ENCODE results near the gene KRT74. TPM values are rescaled to one million over a fixed set of nuclear protein-coding genes. Genes with fewer than 3 reads are reported as not detected.

Gene KRT74
- total RNA-seq, 4 donors from 2014 or later, result not detected

- Histone ChIP-seq H3K4me3 (no peak overlapping the region), H3K9me3 (no peaks in the 10 kb centered on the region), H3K36me3 (no peaks in the 10 kb centered on the region), H3K4me1 (no peaks in the 10 kb centered on the region), H3K27me3 (no peaks in the 10 kb centered on the region), H3K27ac (no peak overlapping the region)
- ATAC-seq, result no peak
- DNase-seq, result no peak
- in situ Hi-C loops (cut with MboI; ENCODE audit: low sequenced_read_pairs in 4 of 4) (no loop called here), intact Hi-C loops (cut with DNase I; ENCODE audit: low total_unique reads) (no loop called here)
- TF ChIP-seq POLR2A (IDR thresholded peaks at IDR 0.05), result no peak
- TF ChIP-seq CTCF (IDR thresholded peaks at IDR 0.05 in 4 of 5, conservative IDR thresholded peaks at IDR 0.05 in 1 of 5), result no peak
Observed at GRCh38 chr12:52530366-52530765, 43.3 kb downstream of the KRT74 start.

GRCh38 chr12:52529846-52530245, 43.8 kb downstream of the KRT74 start:
- in situ Hi-C loops (cut with MboI; ENCODE audit: low sequenced_read_pairs in 4 of 4) (no loop called here), intact Hi-C loops (cut with DNase I; ENCODE audit: low total_unique reads) (no loop called here)
- H3K4me1 ChIP-seq, result no peaks in the 10 kb centered on the region
- ATAC-seq, result no peak
- H3K9me3 ChIP-seq, result no peaks in the 10 kb centered on the region
- no peak overlapping the region for H3K4me3 ChIP-seq
- H3K27me3 ChIP-seq, result no peaks in the 10 kb centered on the region
- no peak overlapping the region for H3K27ac ChIP-seq
- no peak for DNase-seq
- no peak for TF ChIP-seq POLR2A (IDR thresholded peaks at IDR 0.05)
- H3K36me3 ChIP-seq, result no peaks in the 10 kb centered on the region

GRCh38 chr12:52529417-52529816, 44.2 kb downstream of the KRT74 start:
- intact Hi-C loops (cut with DNase I; ENCODE audit: low total_unique reads), result no loop called here
- no peaks in the 10 kb centered on the region for H3K27me3 ChIP-seq
- H3K9me3 ChIP-seq, result no peaks in the 10 kb centered on the region
- DNase-seq (no peak), ATAC-seq (no peak)
- no peak overlapping the region for H3K4me3 ChIP-seq
- in situ Hi-C loops (cut with MboI; ENCODE audit: low sequenced_read_pairs in 4 of 4), result no loop called here
- no peaks in the 10 kb centered on the region for H3K36me3 ChIP-seq
- H3K4me1 ChIP-seq, result no peaks in the 10 kb centered on the region
- TF ChIP-seq POLR2A (IDR thresholded peaks at IDR 0.05) (no peak), CTCF (IDR thresholded peaks at IDR 0.05 in 4 of 5, conservative IDR thresholded peaks at IDR 0.05 in 1 of 5) (no peak)
- H3K27ac ChIP-seq, result no peak overlapping the region

GRCh38 chr12:52528641-52529143, 45.0 kb downstream of the KRT74 start:
- Histone ChIP-seq H3K27ac (no peak overlapping the region), H3K27me3 (no peaks in the 10 kb centered on the region), H3K4me1 (no peaks in the 10 kb centered on the region), H3K4me3 (no peak overlapping the region), H3K36me3 (no peaks in the 10 kb centered on the region), H3K9me3 (no peaks in the 10 kb centered on the region)
- in situ Hi-C loops (cut with MboI; ENCODE audit: low sequenced_read_pairs in 4 of 4), result no loop called here
- intact Hi-C loops (cut with DNase I; ENCODE audit: low total_unique reads), result no loop called here
- ATAC-seq, result no peak
- TF ChIP-seq CTCF (IDR thresholded peaks at IDR 0.05 in 4 of 5, conservative IDR thresholded peaks at IDR 0.05 in 1 of 5) (no peak), POLR2A (IDR thresholded peaks at IDR 0.05) (no peak)
- DNase-seq, result no peak

- Histone ChIP-seq H3K36me3 (no peaks in the 10 kb centered on the region), H3K4me3 (no peak overlapping the region), H3K27ac (no peak overlapping the region), H3K27me3 (peaks cover 0 to 4% (median 0%) of the 10 kb centered on the region in 3 donors), H3K4me1 (no peaks in the 10 kb centered on the region), H3K9me3 (no peaks in the 10 kb centered on the region)
- ATAC-seq (no peak), DNase-seq (no peak)
- TF ChIP-seq CTCF (IDR thresholded peaks at IDR 0.05 in 4 of 5, conservative IDR thresholded peaks at IDR 0.05 in 1 of 5) (no peak), POLR2A (IDR thresholded peaks at IDR 0.05) (no peak)
- in situ Hi-C loops (cut with MboI; ENCODE audit: low sequenced_read_pairs in 4 of 4) (no loop called here), intact Hi-C loops (cut with DNase I; ENCODE audit: low total_unique reads) (no loop called here)
Observed at GRCh38 chr12:52527121-52527800, 46.4 kb downstream of the KRT74 start.
